Measurements from ENCODE around the gene UBE2H.
"Not testable (repeated sequence)": the region's sequence is repeated elsewhere in the genome, so short reads cannot be mapped to it uniquely, and the experiment has no call there.

Gene UBE2H

GRCh38 chr7:129841465-129841864, 111.3 kb downstream of the UBE2H start:
- DNase-seq, result no peak

GRCh38 chr7:129840757-129841156, 112.0 kb downstream of the UBE2H start:
- DNase-seq, result no peak

GRCh38 chr7:129836983-129837382, 115.8 kb downstream of the UBE2H start:
- no peak for DNase-seq

GRCh38 chr7:129835569-129835968, 117.2 kb downstream of the UBE2H start:
- DNase-seq, result no peak

- DNase-seq, result not testable (repeated sequence)
These were observed 119.4 kb downstream of the UBE2H start for GRCh38 chr7:129833353-129833752.

- no peak for DNase-seq
These were observed 120.0 kb downstream of the UBE2H start for GRCh38 chr7:129832701-129833227.

GRCh38 chr7:129832282-129832681, 120.5 kb downstream of the UBE2H start:
- DNase-seq, result no peak

- DNase-seq, result no peak
These were observed 121.2 kb downstream of the UBE2H start for GRCh38 chr7:129831424-129832058.

GRCh38 chr7:129830949-129831348, 121.8 kb downstream of the UBE2H start:
- no peak for DNase-seq

- peak; percentile 50 to 52 for DNase-seq
These were observed 122.8 kb downstream of the UBE2H start for GRCh38 chr7:129829737-129830631.

- DNase-seq, result peak in 1 of 2 donors; percentile 24
These were observed 123.6 kb downstream of the UBE2H start for GRCh38 chr7:129828989-129829736.

GRCh38 chr7:129828078-129828762, 124.5 kb downstream of the UBE2H start:
- no peak for DNase-seq

- no peak for DNase-seq
These were observed 125.2 kb downstream of the UBE2H start for GRCh38 chr7:129827467-129827990.

- not testable (repeated sequence) for DNase-seq
These were observed 125.9 kb downstream of the UBE2H start for GRCh38 chr7:129826895-129827294.

GRCh38 chr7:129825209-129825970, 127.4 kb downstream of the UBE2H start:
- DNase-seq, result peak; percentile 96 to 99

GRCh38 chr7:129824291-129825208, 128.2 kb downstream of the UBE2H start:
- peak; percentile 23 to 36 for DNase-seq

- not testable (repeated sequence) for DNase-seq
These were observed 129.6 kb downstream of the UBE2H start for GRCh38 chr7:129823143-129823542.

GRCh38 chr7:129821476-129821875, 131.3 kb downstream of the UBE2H start:
- DNase-seq, result no peak

GRCh38 chr7:129816742-129817141, 136.0 kb downstream of the UBE2H start:
- no peak for DNase-seq

- DNase-seq, result no peak
These were observed 144.9 kb downstream of the UBE2H start for GRCh38 chr7:129807863-129808262.
